Activated CD8-positive, alpha-beta T cell treated with anti-CD3 and anti-CD28 coated beads for 36 hours (primary cell): Measurements from ENCODE around the gene TBC1D22A. TPM values are rescaled to one million over a fixed set of nuclear protein-coding genes. Genes with fewer than 3 reads are reported as not detected.

ENCODE experiments used
- ATAC-seq: fragments of 200-7000 bp; cut with Tn5 transposase; one replicate; pipeline ENCODE4 v1.10.0; 2021; ENCODE audit warnings: mild to moderate bottlenecking, moderate library complexity
- CTCF ChIA-PET: fragments of 350-600 bp; sonication (Branson Sonifier 250); formaldehyde crosslinking; loops from one replicate; lab custom pipeline; 2021; ENCODE audit warnings: antibody characterized with exemption; lab: Charles Lee
- POLR2A ChIA-PET: fragments of 350-600 bp; sonication (Branson Sonifier 250); formaldehyde crosslinking; loops from one replicate; lab custom pipeline; 2021; ENCODE audit warnings: antibody characterized with exemption; lab: Charles Lee
- DNase-seq: peaks from one replicate; pipeline ENCODE4 v3.0.0-alpha.2; 2020
- H3K27ac Mint-ChIP-seq: one replicate; pipeline ENCODE4 v1.8.0; 2021; ENCODE audit warnings: mild to moderate bottlenecking, mixed read lengths
- H3K27me3 Mint-ChIP-seq: one replicate; pipeline ENCODE4 v1.8.0; 2021; ENCODE audit warnings: mixed read lengths
- H3K36me3 Mint-ChIP-seq: one replicate; pipeline ENCODE4 v1.8.0; 2021; ENCODE audit warnings: low read depth, mixed read lengths
- H3K4me1 Mint-ChIP-seq: one replicate; pipeline ENCODE4 v1.8.0; 2021; ENCODE audit warnings: low read depth, mixed read lengths
- H3K4me3 Mint-ChIP-seq: one replicate; pipeline ENCODE4 v1.8.0; 2021; ENCODE audit warnings: mild to moderate bottlenecking, moderate library complexity, mixed read lengths
- H3K9me3 Mint-ChIP-seq: one replicate; pipeline ENCODE4 v1.8.0; 2021; ENCODE audit warnings: mixed read lengths
- CTCF ChIP-seq: fragments of 200-600 bp; IDR thresholded peaks from one replicate; pipeline ENCODE4 v1.8.0; 2022; ENCODE audit warnings: antibody characterized with exemption, mild to moderate bottlenecking
- intact Hi-C: fragments of 100-400 bp; cut with micrococcal nuclease; formaldehyde crosslinking; loops from one replicate; pipeline ENCODE4 v1.10.0; 2022
- total RNA-seq, 2 experiments: library from RNA; stranded (reverse); gene quantifications; one replicate each; pipeline ENCODE4 v1.2.3, GENCODE V29; 2021

Gene TBC1D22A
- total RNA-seq, 2 experiments from 2014 or later = 41.0 to 42.8 TPM

DNA sequence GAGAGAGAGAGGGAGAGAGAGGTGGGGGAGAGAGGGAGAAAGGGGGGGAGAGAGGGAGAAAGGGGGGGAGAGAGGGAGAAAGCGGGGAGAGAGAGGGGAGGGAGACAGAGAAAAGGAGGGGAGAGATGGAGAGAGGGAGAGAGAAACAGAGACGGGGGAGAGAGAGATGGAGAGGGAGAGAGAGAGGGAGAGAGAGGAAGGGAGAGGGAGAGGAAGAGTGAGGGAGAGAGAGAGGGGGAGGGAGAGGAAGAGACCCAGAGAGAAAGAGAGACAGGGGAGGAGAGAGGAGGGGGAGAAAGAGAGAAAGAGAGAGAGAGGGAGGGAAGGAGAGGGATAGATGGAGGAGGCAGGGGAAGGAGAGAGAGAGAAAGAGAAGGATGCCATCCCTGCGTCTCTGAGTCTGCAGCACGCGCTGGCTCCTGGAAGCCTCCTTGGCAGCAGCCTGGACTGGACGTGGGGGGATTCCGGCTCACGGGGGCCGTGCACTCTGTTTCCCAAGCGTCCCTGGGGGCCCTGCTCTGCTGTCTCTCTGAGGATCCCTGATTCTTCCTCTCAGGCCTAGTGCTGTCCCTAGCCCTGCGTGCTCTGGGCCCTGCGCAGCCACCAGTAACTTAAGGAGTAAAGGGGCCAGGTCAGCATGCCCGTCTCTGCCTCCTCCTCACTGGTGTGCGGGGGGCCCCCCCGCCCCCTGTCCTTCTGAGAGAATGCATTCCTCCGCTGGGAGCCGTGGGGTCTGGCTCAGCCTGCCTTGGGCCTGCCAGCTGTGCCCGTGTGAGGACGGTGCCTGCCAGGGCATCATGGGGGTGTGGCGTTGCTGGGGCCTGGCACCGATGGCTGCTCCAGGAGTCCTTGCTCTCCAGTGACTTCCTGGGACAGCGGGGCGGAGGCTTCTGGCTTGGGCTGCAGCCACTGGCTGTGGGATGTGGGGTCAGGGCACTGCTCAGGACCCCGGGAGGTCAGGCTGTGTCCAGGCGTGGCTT, 429.5 kb downstream of the TBC1D22A start:
- ChIA-PET CTCF (no interaction called here), POLR2A (no interaction called here)
- no peak overlapping the region for H3K4me3 Mint-ChIP-seq
- H3K27me3 Mint-ChIP-seq = no peaks in the 10 kb centered on the region
- H3K36me3 Mint-ChIP-seq = no peaks in the 10 kb centered on the region
- no peaks in the 10 kb centered on the region for H3K9me3 Mint-ChIP-seq
- TF ChIP-seq CTCF = no peak
- DNase-seq (no peak), ATAC-seq (no peak)
- no peak overlapping the region for H3K27ac Mint-ChIP-seq
- no peaks in the 10 kb centered on the region for H3K4me1 Mint-ChIP-seq
- intact Hi-C loops = no loop called here

GRCh38 chr22:47192651-47193437, 430.4 kb downstream of the TBC1D22A start:
- ATAC-seq (peak; percentile 66), DNase-seq (peak; percentile 31)
- no peaks in the 10 kb centered on the region for H3K4me1 Mint-ChIP-seq
- H3K36me3 Mint-ChIP-seq = no peaks in the 10 kb centered on the region
- no peaks in the 10 kb centered on the region for H3K9me3 Mint-ChIP-seq
- POLR2A ChIA-PET = no interaction called here
- H3K27ac Mint-ChIP-seq = no peak overlapping the region
- no peak for TF ChIP-seq CTCF
- no peaks in the 10 kb centered on the region for H3K27me3 Mint-ChIP-seq
- H3K4me3 Mint-ChIP-seq = no peak overlapping the region
- intact Hi-C loops = no loop called here
- CTCF ChIA-PET = no interaction called here

GRCh38 chr22:47193606-47194329, 431.3 kb downstream of the TBC1D22A start:
- intact Hi-C loops = no loop called here
- Mint-ChIP-seq H3K36me3 (no peaks in the 10 kb centered on the region), H3K4me1 (no peaks in the 10 kb centered on the region), H3K9me3 (no peaks in the 10 kb centered on the region), H3K4me3 (no peak overlapping the region), H3K27me3 (no peaks in the 10 kb centered on the region), H3K27ac (no peak overlapping the region)
- TF ChIP-seq CTCF = no peak
- DNase-seq (no peak), ATAC-seq (no peak)
- POLR2A ChIA-PET = no interaction called here
- CTCF ChIA-PET = no interaction called here

- ChIA-PET POLR2A (no interaction called here), CTCF (no interaction called here)
- TF ChIP-seq CTCF = no peak
- DNase-seq (no peak), ATAC-seq (no peak)
- Mint-ChIP-seq H3K27ac (no peak overlapping the region), H3K27me3 (no peaks in the 10 kb centered on the region), H3K36me3 (no peaks in the 10 kb centered on the region), H3K9me3 (no peaks in the 10 kb centered on the region), H3K4me1 (no peaks in the 10 kb centered on the region), H3K4me3 (no peak overlapping the region)
- intact Hi-C loops = no loop called here
Observed at GRCh38 chr22:47194476-47195155, 432.2 kb downstream of the TBC1D22A start.
